Gastrocnemius medialis (tissue), 4 donors: ENCODE results near the gene URM1. TPM values are rescaled to one million over a fixed set of nuclear protein-coding genes. Genes with fewer than 3 reads are reported as not detected.

Experiments
- ATAC-seq, 2 donors: fragments of 150-250 bp; one replicate each; pipeline ENCODE4 v1.9.1; 2016
- DNase-seq, 2 donors: peaks; one replicate each; pipeline ENCODE4 v3.0.0-alpha.2; 2019
- H3K27ac ChIP-seq, 4 donors: fragments of 200-600 bp; sonication (generic); 1 replicate in 1 of 4; 2 replicates in 3 of 4; pipeline ENCODE4 v1.5.1; 2016 to 2018; ENCODE audit warnings: mild to moderate bottlenecking in 2 of 4, moderate library complexity in 1 of 4
- H3K27me3 ChIP-seq, 3 donors: fragments of 200-600 bp; sonication (generic) in 2 of 3; 1 replicate in 1 of 3; 2 replicates in 2 of 3; pipeline versions ENCODE4 v1.5.1 to v1.6.0; 2016 to 2019; ENCODE audit warnings: mild to moderate bottlenecking in 1 of 3, moderate library complexity in 1 of 3
- H3K36me3 ChIP-seq, 2 donors: fragments of 200-600 bp; sonication (generic) in 1 of 2; one replicate each; pipeline ENCODE4 v1.5.1; 2017 to 2018
- H3K4me1 ChIP-seq, 2 donors: fragments of 200-600 bp; sonication (generic) in 1 of 2; one replicate each; pipeline ENCODE4 v1.5.1; 2016 to 2017; ENCODE audit warnings: mild to moderate bottlenecking in 2 of 2
- H3K4me3 ChIP-seq, 4 donors: fragments of 200-600 bp; sonication (generic) in 3 of 4; 1 replicate in 1 of 4; 2 replicates in 3 of 4; pipeline ENCODE4 v1.5.1; 2016 to 2019; ENCODE audit warnings: mild to moderate bottlenecking in 2 of 4
- H3K9me3 ChIP-seq, 3 donors: fragments of 200-600 bp; sonication (generic) in 2 of 3; 1 replicate in 1 of 3; 2 replicates in 2 of 3; pipeline ENCODE4 v1.5.1; 2016 to 2019
- POLR2A ChIP-seq, 2 donors: fragments of 450-650 bp; IDR thresholded peaks; one replicate each; pipeline ENCODE4 v1.6.1; 2017; ENCODE audit warnings: antibody characterized with exemption in 2 of 2, mild to moderate bottlenecking in 2 of 2, moderate library complexity in 2 of 2
- in situ Hi-C, 4 donors: fragments of 200-750 bp; cut with MboI; loops; one replicate each; pipeline versions ENCODE4 v1.15.0 to v1.8.0; 2017; ENCODE audit warnings: low sequenced_read_pairs in 4 of 4
- intact Hi-C: fragments of 100-400 bp; cut with DNase I; formaldehyde crosslinking; loops from one replicate; pipeline ENCODE4 v1.15.1; 2023; ENCODE audit warnings: low total_unique reads
- total RNA-seq, 4 donors: library from RNA; depleted of rRNA; stranded (reverse); fragments of >200 nt; gene quantifications; one replicate each; pipeline versions ENCODE4 v1.1.0 to v1.2.3, GENCODE V29; 2016
- TF ChIP-seq, protein P1 (sequence below), 5 experiments: fragments of 450-650 bp in 3 of 5; fragments of 200-600 bp in 2 of 5; sonication (generic) in 2 of 5; IDR thresholded peaks in 4 of 5; conservative IDR thresholded peaks in 1 of 5; 1 replicate in 4 of 5; 2 replicates in 1 of 5; pipeline ENCODE4 v1.5.1; 2016 to 2019; ENCODE audit warnings: antibody characterized with exemption in 5 of 5, mild to moderate bottlenecking in 3 of 5, moderate library complexity in 3 of 5

The URM1 gene
- total RNA-seq, 4 donors from 2014 or later: 24.1 to 34.1 (median 32.9) TPM

DNA sequence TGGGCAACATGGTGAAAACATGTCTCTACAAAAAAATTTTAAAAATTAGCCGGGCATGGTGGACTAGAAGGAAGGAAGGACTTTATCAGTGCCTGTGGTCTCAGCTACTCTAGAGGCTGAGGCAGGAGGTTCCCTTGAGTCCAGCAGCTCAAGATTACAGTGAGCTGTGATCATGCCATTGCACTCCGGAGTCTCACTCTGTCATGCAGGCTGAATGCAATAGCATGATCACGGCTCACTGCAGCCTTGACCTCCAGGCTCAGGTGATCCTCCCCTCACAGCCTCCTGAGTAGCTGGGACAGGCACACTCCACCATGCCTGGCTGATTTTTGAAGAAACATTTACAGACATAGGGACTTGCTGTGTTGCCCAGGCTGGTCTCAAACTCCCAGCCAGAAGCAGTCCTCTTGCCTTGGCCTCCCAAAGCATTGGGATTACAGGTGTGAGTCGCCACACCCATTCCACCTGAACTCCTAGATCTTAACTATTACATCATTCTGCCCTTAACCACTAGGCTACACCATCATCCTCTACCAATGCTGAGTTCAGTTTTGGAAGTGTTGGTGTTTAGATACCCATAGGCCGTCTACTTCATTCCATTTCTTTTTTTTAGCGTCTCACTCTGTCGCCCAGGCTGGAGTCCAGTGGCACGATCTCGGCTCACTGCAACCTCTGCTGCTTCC lies 2.0 kb upstream of the URM1 start:
- no peak for ATAC-seq
- H3K36me3 ChIP-seq: no peaks in the 10 kb centered on the region

DNA sequence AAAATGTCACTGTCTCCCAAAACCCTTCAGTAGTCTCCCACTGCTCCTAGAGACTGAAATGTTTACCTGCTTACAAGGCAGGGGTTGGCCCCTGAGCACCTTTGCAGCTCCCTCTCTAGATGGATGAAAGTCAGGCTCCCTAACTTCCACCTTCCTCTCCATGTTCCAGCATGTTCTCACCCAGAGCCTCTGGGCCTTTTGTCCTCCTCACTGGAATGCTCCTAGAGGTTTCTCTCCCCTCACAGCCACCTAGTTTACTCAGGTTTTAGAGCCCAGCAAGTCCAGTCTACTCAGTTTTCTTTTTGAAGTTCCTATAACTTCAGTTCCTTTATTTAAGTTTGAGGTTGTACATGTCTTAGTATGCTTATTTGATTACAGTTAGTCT lies 815 bp upstream of the URM1 start:
- DNase-seq (no peak), ATAC-seq (no peak)
- intact Hi-C loops: loop anchor here (2.0 to 5.0 kb wide), 4 partner anchors 48 to 402 kb away; partner anchors contain the start of genes COQ4, GLE1, ODF2 and TRUB2
- peak overlapping the region; percentile 85 to 94 (median 92) for H3K27ac ChIP-seq
- H3K36me3 ChIP-seq: no peaks in the 10 kb centered on the region
- peaks cover 16 to 17% of the 10 kb centered on the region in 2 donors for H3K4me1 ChIP-seq
- no peaks in the 10 kb centered on the region for H3K9me3 ChIP-seq
- in situ Hi-C loops: no loop called here
- TF ChIP-seq, protein P1, sequence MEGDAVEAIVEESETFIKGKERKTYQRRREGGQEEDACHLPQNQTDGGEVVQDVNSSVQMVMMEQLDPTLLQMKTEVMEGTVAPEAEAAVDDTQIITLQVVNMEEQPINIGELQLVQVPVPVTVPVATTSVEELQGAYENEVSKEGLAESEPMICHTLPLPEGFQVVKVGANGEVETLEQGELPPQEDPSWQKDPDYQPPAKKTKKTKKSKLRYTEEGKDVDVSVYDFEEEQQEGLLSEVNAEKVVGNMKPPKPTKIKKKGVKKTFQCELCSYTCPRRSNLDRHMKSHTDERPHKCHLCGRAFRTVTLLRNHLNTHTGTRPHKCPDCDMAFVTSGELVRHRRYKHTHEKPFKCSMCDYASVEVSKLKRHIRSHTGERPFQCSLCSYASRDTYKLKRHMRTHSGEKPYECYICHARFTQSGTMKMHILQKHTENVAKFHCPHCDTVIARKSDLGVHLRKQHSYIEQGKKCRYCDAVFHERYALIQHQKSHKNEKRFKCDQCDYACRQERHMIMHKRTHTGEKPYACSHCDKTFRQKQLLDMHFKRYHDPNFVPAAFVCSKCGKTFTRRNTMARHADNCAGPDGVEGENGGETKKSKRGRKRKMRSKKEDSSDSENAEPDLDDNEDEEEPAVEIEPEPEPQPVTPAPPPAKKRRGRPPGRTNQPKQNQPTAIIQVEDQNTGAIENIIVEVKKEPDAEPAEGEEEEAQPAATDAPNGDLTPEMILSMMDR (IDR thresholded peaks at IDR 0.05 in 4 of 5, conservative IDR thresholded peaks at IDR 0.05 in 1 of 5): no peak
- TF ChIP-seq POLR2A (IDR thresholded peaks at IDR 0.05): no peak
- peak overlapping the region; percentile 73 to 87 (median 78) for H3K4me3 ChIP-seq
- H3K27me3 ChIP-seq: no peaks in the 10 kb centered on the region

More for the DNA sequence above, 2.0 kb upstream of the URM1 start:
- no peak for DNase-seq
- TF ChIP-seq, protein P1 (IDR thresholded peaks at IDR 0.05 in 4 of 5, conservative IDR thresholded peaks at IDR 0.05 in 1 of 5): no peak
- TF ChIP-seq POLR2A (IDR thresholded peaks at IDR 0.05): no peak
- Histone ChIP-seq H3K4me3 (no peak overlapping the region), H3K27ac (no peak overlapping the region), H3K4me1 (peaks cover 23 to 25% of the 10 kb centered on the region in 2 donors), H3K27me3 (no peaks in the 10 kb centered on the region), H3K9me3 (no peaks in the 10 kb centered on the region)
- in situ Hi-C loops: loop anchor here in 1 of 4 donors (10.0 kb wide), 1 partner anchor 46 kb away; no protein-coding TSS in a partner anchor
- intact Hi-C loops: no loop called here

DNA sequence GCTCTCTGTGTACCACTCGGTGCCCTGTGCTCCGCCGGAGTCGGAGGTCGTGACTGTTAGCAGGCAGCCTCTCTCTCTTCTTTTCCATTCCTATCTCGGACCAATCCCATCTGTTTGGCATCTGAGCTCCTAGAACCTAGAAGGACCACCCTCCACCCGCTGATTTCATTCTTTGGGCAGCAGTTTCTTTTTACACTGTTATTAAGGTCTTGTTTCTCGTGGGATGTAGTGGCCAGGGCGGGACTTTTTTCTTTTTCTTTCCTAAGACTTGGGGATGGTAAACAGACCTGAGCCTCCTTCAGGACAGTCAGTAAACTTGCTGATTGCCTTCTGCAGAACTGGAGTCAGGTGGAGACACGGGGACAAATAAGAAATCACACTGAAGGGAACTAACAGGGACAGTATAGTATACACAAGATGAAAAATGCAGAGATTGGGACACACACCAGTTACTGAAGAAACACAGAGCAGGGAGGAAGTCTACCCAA lies 500 bp downstream of the URM1 start:
- no peaks in the 10 kb centered on the region for H3K9me3 ChIP-seq
- no peak for TF ChIP-seq POLR2A (IDR thresholded peaks at IDR 0.05)
- TF ChIP-seq, protein P1 (IDR thresholded peaks at IDR 0.05 in 4 of 5, conservative IDR thresholded peaks at IDR 0.05 in 1 of 5): no peak
- peaks cover 16 to 17% of the 10 kb centered on the region in 2 donors for H3K4me1 ChIP-seq
- H3K4me3 ChIP-seq: peak overlapping the region; percentile 73 to 87 (median 78)
- no peaks in the 10 kb centered on the region for H3K27me3 ChIP-seq
- ATAC-seq (no peak), DNase-seq (no peak)
- in situ Hi-C loops: no loop called here
- intact Hi-C loops: loop anchor here (1.0 to 5.0 kb wide), 5 partner anchors 9 to 401 kb away; partner anchors contain the start of genes COQ4, GLE1, ODF2 and TRUB2
- peak overlapping the region; percentile 85 to 94 (median 92) for H3K27ac ChIP-seq
- H3K36me3 ChIP-seq: no peaks in the 10 kb centered on the region

DNA sequence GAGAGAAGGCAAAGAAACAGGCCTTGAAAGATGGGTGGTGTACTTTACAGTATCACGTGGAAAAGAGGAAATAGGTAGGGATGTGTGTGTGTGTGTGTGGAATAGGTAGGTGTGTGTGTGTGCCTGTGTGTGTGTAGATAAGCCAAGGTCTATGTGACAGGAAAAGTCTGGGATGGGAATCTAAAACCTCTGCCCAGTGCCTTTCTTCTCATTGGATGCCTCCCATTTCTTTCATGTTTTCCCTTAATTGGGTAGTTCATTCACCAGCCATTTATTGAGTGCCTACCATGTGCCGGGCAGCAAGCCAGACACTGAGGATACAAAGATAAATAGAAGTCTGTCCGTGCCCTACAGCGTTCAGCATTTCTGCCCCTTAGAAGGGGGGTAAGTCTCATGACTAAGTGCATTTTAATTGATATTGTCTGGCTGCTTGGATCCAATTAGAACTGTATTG lies 1.0 kb downstream of the URM1 start:
- Histone ChIP-seq H3K4me1 (peaks cover 16 to 17% of the 10 kb centered on the region in 2 donors), H3K36me3 (no peaks in the 10 kb centered on the region), H3K4me3 (peak overlapping the region; percentile 73 to 87 (median 78)), H3K27me3 (no peaks in the 10 kb centered on the region), H3K9me3 (no peaks in the 10 kb centered on the region), H3K27ac (peak overlapping the region; percentile 85 to 94 (median 92))
- in situ Hi-C loops: no loop called here
- intact Hi-C loops: loop anchor here (5.0 kb wide), 3 partner anchors 85 to 400 kb away; partner anchors contain the start of genes GLE1, ODF2 and ZER1
- TF ChIP-seq, protein P1 (IDR thresholded peaks at IDR 0.05 in 4 of 5, conservative IDR thresholded peaks at IDR 0.05 in 1 of 5): no peak
- no peak for TF ChIP-seq POLR2A (IDR thresholded peaks at IDR 0.05)
- no peak for ATAC-seq
- no peak for DNase-seq
